Prostate gland (tissue), 2 donors: Measurements from ENCODE around the gene IL17F.

ENCODE experiments used
- POLR2A ChIP-seq: fragments of 450-650 bp; IDR thresholded peaks from one replicate; pipeline ENCODE4 v1.6.1; 2016; ENCODE audit warnings: antibody characterized with exemption, mild to moderate bottlenecking
- TF ChIP-seq, protein P1 (sequence below), 4 experiments: fragments of 200-600 bp in 2 of 4; fragments of 450-650 bp in 2 of 4; sonication (generic) in 2 of 4; IDR thresholded peaks; 1 replicate in 3 of 4; 2 replicates in 1 of 4; pipeline ENCODE4 v1.5.1; 2016 to 2019; ENCODE audit warnings: antibody characterized with exemption in 4 of 4, mild to moderate bottlenecking in 2 of 4, moderate library complexity in 2 of 4

DNA sequence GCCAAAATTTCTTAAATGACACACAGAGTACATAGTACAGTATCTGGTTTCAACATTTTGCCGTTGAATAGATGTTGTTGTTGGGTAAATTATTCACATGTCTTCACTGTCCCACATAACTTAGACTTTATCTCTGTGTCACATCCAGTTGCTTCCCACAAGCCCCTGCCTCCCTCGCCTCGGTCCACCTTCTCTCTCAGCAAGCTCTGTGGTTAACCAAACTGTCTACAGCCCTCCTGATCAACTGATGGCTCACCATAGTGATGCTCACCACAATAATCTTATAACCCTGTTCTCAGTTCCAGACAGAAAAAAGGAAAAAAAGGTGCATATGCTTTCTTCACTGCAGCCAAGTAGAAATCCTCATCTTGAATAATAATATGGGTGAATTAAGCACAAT, 23.0 kb downstream of the IL17F start:
- no peak for TF ChIP-seq POLR2A
- TF ChIP-seq, protein P1, sequence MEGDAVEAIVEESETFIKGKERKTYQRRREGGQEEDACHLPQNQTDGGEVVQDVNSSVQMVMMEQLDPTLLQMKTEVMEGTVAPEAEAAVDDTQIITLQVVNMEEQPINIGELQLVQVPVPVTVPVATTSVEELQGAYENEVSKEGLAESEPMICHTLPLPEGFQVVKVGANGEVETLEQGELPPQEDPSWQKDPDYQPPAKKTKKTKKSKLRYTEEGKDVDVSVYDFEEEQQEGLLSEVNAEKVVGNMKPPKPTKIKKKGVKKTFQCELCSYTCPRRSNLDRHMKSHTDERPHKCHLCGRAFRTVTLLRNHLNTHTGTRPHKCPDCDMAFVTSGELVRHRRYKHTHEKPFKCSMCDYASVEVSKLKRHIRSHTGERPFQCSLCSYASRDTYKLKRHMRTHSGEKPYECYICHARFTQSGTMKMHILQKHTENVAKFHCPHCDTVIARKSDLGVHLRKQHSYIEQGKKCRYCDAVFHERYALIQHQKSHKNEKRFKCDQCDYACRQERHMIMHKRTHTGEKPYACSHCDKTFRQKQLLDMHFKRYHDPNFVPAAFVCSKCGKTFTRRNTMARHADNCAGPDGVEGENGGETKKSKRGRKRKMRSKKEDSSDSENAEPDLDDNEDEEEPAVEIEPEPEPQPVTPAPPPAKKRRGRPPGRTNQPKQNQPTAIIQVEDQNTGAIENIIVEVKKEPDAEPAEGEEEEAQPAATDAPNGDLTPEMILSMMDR (IDR thresholded peaks at IDR 0.05) = no peak
